HUDEP-2 (cell line): ENCODE results near the gene CREB5.
A peak's percentile ranks its signal among the peaks of the same experiment; 100 is the strongest.

Experiments used
- DNase-seq, 76 experiments: peaks; one replicate each; lab custom pipeline; 2025; ENCODE audit not compliant: unreplicated experiment in 76 of 76; lab: John Stamatoyannopoulos, UW

CREB5 gene

GRCh38 chr7:28626624-28627262, 214.4 kb downstream of the CREB5 start:
- peak in 21 of 76 experiments; percentile 2 to 32 (median 23) for DNase-seq

- peak in 11 of 76 experiments; percentile 1 to 31 (median 14) for DNase-seq
These were observed 214.9 kb downstream of the CREB5 start for GRCh38 chr7:28627263-28627653.

- no peak for DNase-seq
These were observed 215.6 kb downstream of the CREB5 start for GRCh38 chr7:28627896-28628295.

GRCh38 chr7:28629216-28629842, 217.0 kb downstream of the CREB5 start:
- DNase-seq = no peak

GRCh38 chr7:28630350-28630749, 218.0 kb downstream of the CREB5 start:
- no peak for DNase-seq

- no peak for DNase-seq
These were observed 219.7 kb downstream of the CREB5 start for GRCh38 chr7:28631995-28632394.

- no peak for DNase-seq
These were observed 226.6 kb downstream of the CREB5 start for GRCh38 chr7:28638914-28639313.

- DNase-seq = no peak
These were observed 227.7 kb downstream of the CREB5 start for GRCh38 chr7:28640001-28640400.

GRCh38 chr7:28641752-28642545, 229.6 kb downstream of the CREB5 start:
- DNase-seq = no peak

GRCh38 chr7:28643188-28643569, 230.9 kb downstream of the CREB5 start:
- no peak for DNase-seq

- DNase-seq = no peak
These were observed 231.4 kb downstream of the CREB5 start for GRCh38 chr7:28643584-28644340.

GRCh38 chr7:28645866-28646265, 233.5 kb downstream of the CREB5 start:
- no peak for DNase-seq

GRCh38 chr7:28646376-28647075, 234.2 kb downstream of the CREB5 start:
- no peak for DNase-seq

- no peak for DNase-seq
These were observed 234.7 kb downstream of the CREB5 start for GRCh38 chr7:28647076-28647421.

GRCh38 chr7:28649189-28649588, 236.9 kb downstream of the CREB5 start:
- no peak for DNase-seq

GRCh38 chr7:28649811-28650210, 237.5 kb downstream of the CREB5 start:
- no peak for DNase-seq

GRCh38 chr7:28654110-28654509, 241.8 kb downstream of the CREB5 start:
- DNase-seq = no peak

- DNase-seq = no peak
These were observed 244.2 kb downstream of the CREB5 start for GRCh38 chr7:28656529-28656928.

- DNase-seq = no peak
These were observed 246.1 kb downstream of the CREB5 start for GRCh38 chr7:28658381-28658780.

- DNase-seq = no peak
These were observed 247.8 kb downstream of the CREB5 start for GRCh38 chr7:28660132-28660531.
